Trophoblast cell (in vitro differentiated cells and primary cell): ENCODE data around the gene PDLIM4.

ENCODE experiments used
- DNase-seq, 2 donors: peaks; one replicate each; pipeline ENCODE4 v3.0.0-alpha.2; 2016
- H2AFZ ChIP-seq: 2 replicates; pipeline ENCODE4 v1.6.1; 2013; ENCODE audit warnings: low read length, moderate library complexity, mild to moderate bottlenecking; ENCODE audit not compliant: insufficient read depth, poor library complexity
- H2AK5ac ChIP-seq: 2 replicates; pipeline ENCODE4 v1.6.1; 2013; ENCODE audit warnings: mild to moderate bottlenecking, low read length
- H2BK120ac ChIP-seq: 2 replicates; pipeline ENCODE4 v1.6.1; 2013; ENCODE audit warnings: low read length, mild to moderate bottlenecking, moderate library complexity; ENCODE audit not compliant: insufficient read depth, poor library complexity
- H2BK12ac ChIP-seq: 2 replicates; pipeline ENCODE4 v1.6.1; 2013; ENCODE audit warnings: mild to moderate bottlenecking, low read length, moderate library complexity
- H2BK5ac ChIP-seq: 2 replicates; pipeline ENCODE4 v1.6.1; 2013; ENCODE audit warnings: low read length, low read depth, moderate library complexity, mild to moderate bottlenecking; ENCODE audit not compliant: poor library complexity
- H3K14ac ChIP-seq: 2 replicates; pipeline ENCODE4 v1.6.1; 2013; ENCODE audit warnings: mild to moderate bottlenecking, low read length
- H3K18ac ChIP-seq: 2 replicates; pipeline ENCODE4 v1.6.1; 2013; ENCODE audit warnings: mild to moderate bottlenecking, low read length
- H3K23ac ChIP-seq: 2 replicates; pipeline ENCODE4 v1.6.1; 2013; ENCODE audit warnings: low read length
- H3K27ac ChIP-seq: 2 replicates; pipeline ENCODE4 v1.5.1; 2013; ENCODE audit warnings: low read depth, mild to moderate bottlenecking, inconsistent platforms, low read length, moderate library complexity
- H3K27me3 ChIP-seq: 2 replicates; pipeline ENCODE4 v1.6.1; 2013; ENCODE audit warnings: inconsistent platforms, mild to moderate bottlenecking, low read length, moderate library complexity; ENCODE audit not compliant: insufficient read depth
- H3K36me3 ChIP-seq, 2 experiments: 1 replicate in 1 of 2; 2 replicates in 1 of 2; pipeline ENCODE4 v1.6.1; 2013; ENCODE audit warnings: low read length in 2 of 2, mild to moderate bottlenecking in 2 of 2, moderate library complexity in 1 of 2; ENCODE audit not compliant: insufficient read depth in 2 of 2, control insufficient read depth in 1 of 2
- H3K4ac ChIP-seq: 2 replicates; pipeline ENCODE4 v1.6.1; 2013; ENCODE audit warnings: low read depth, mild to moderate bottlenecking, low read length, moderate library complexity
- H3K4me1 ChIP-seq, 2 experiments: 1 replicate in 1 of 2; 2 replicates in 1 of 2; pipeline ENCODE4 v1.6.1; 2013; ENCODE audit warnings: low read length in 2 of 2, mild to moderate bottlenecking in 2 of 2, moderate library complexity in 1 of 2; ENCODE audit not compliant: insufficient read depth in 2 of 2, control insufficient read depth in 1 of 2
- H3K4me2 ChIP-seq: 2 replicates; pipeline ENCODE4 v1.6.1; 2013; ENCODE audit warnings: inconsistent platforms, mild to moderate bottlenecking, low read length, moderate library complexity
- H3K4me3 ChIP-seq: 2 replicates; pipeline ENCODE4 v1.5.1; 2013; ENCODE audit warnings: mild to moderate bottlenecking, low read depth, low read length, inconsistent platforms
- H3K79me1 ChIP-seq: one replicate; pipeline ENCODE4 v1.6.1; 2013; ENCODE audit warnings: low read length
- H3K79me2 ChIP-seq: 2 replicates; pipeline ENCODE4 v1.6.1; 2013; ENCODE audit warnings: low read length, mild to moderate bottlenecking; ENCODE audit not compliant: control insufficient read depth, insufficient read depth, poor library complexity
- H3K9ac ChIP-seq: 2 replicates; pipeline ENCODE4 v1.6.1; 2013; ENCODE audit warnings: mild to moderate bottlenecking, low read length
- H3K9me3 ChIP-seq: 2 replicates; pipeline ENCODE4 v1.6.1; 2013; ENCODE audit warnings: low read depth, mild to moderate bottlenecking, control low read depth, inconsistent platforms, low read length; ENCODE audit not compliant: insufficient read depth
- H4K12ac ChIP-seq: 2 replicates; pipeline ENCODE4 v1.6.1; 2013; ENCODE audit warnings: low read depth, mild to moderate bottlenecking, low read length, moderate library complexity
- H4K8ac ChIP-seq: 2 replicates; pipeline ENCODE4 v1.6.1; 2013; ENCODE audit warnings: low read depth, mild to moderate bottlenecking, low read length, moderate library complexity
- H4K91ac ChIP-seq: one replicate; pipeline ENCODE4 v1.6.1; 2013; ENCODE audit warnings: low read depth, mild to moderate bottlenecking, low read length, moderate library complexity
- WGBS: extraction: QIAGEN DNeasy Blood & Tissue Kit; methylation state at CpG from one replicate; pipeline ENCODE4 v1.1.7; 2013; ENCODE audit warnings: missing lambda C conversion rate; ENCODE audit not compliant: insufficient read length, insufficient coverage; ENCODE audit errors: extremely low coverage; 5-methylcytosine and 5-hydroxymethylcytosine counted together

Gene PDLIM4

GRCh38 chr5:132210944-132211343 is 46.6 kb upstream of the PDLIM4 start:
- no peak overlapping the region for H3K4ac ChIP-seq
- H3K4me3 ChIP-seq, result no peak overlapping the region
- H3K4me1 ChIP-seq, result peaks cover 2 to 3% of the 10 kb centered on the region in 2 experiments
- H3K79me2 ChIP-seq, result no peaks in the 10 kb centered on the region
- no peak for DNase-seq
- H4K8ac ChIP-seq, result no peak overlapping the region
- H3K4me2 ChIP-seq, result no peak overlapping the region
- H4K91ac ChIP-seq, result no peak overlapping the region
- H3K36me3 ChIP-seq, result peaks cover 10 to 14% of the 10 kb centered on the region in 2 experiments
- no peak overlapping the region for H2BK5ac ChIP-seq
- no peak overlapping the region for H2BK12ac ChIP-seq
- H2AK5ac ChIP-seq, result no peak overlapping the region
- no peak overlapping the region for H2BK120ac ChIP-seq
- H3K14ac ChIP-seq, result no peak overlapping the region
- H4K12ac ChIP-seq, result no peak overlapping the region
- no peak overlapping the region for H3K27ac ChIP-seq
- no peak overlapping the region for H3K9ac ChIP-seq
- no CpG with 5 or more reads among the region's 1 CpG for WGBS
- H2AFZ ChIP-seq, result no peak overlapping the region
- H3K79me1 ChIP-seq, result no peaks in the 10 kb centered on the region
- peaks cover 2% of the 10 kb centered on the region for H3K9me3 ChIP-seq
- no peaks in the 10 kb centered on the region for H3K27me3 ChIP-seq
- no peak overlapping the region for H3K18ac ChIP-seq
- H3K23ac ChIP-seq, result no peak overlapping the region

- no peak overlapping the region for H3K14ac ChIP-seq
- no peak overlapping the region for H2AFZ ChIP-seq
- H3K27ac ChIP-seq, result no peak overlapping the region
- H3K27me3 ChIP-seq, result no peaks in the 10 kb centered on the region
- no peak overlapping the region for H3K23ac ChIP-seq
- H3K9me3 ChIP-seq, result peaks cover 2% of the 10 kb centered on the region
- no peak overlapping the region for H2BK5ac ChIP-seq
- no peak overlapping the region for H2BK12ac ChIP-seq
- no peak overlapping the region for H4K91ac ChIP-seq
- no peak overlapping the region for H4K8ac ChIP-seq
- no peaks in the 10 kb centered on the region for H3K79me1 ChIP-seq
- WGBS, result no CpG with 5 or more reads among the region's 1 CpG
- peaks cover 10 to 14% of the 10 kb centered on the region in 2 experiments for H3K36me3 ChIP-seq
- no peak overlapping the region for H2BK120ac ChIP-seq
- DNase-seq, result no peak
- no peak overlapping the region for H2AK5ac ChIP-seq
- peaks cover 2 to 3% of the 10 kb centered on the region in 2 experiments for H3K4me1 ChIP-seq
- no peak overlapping the region for H3K18ac ChIP-seq
- no peaks in the 10 kb centered on the region for H3K79me2 ChIP-seq
- H4K12ac ChIP-seq, result no peak overlapping the region
- H3K4ac ChIP-seq, result no peak overlapping the region
- no peak overlapping the region for H3K4me3 ChIP-seq
- H3K4me2 ChIP-seq, result no peak overlapping the region
- H3K9ac ChIP-seq, result no peak overlapping the region
These were observed 45.7 kb upstream of the PDLIM4 start for GRCh38 chr5:132211787-132212186.

GRCh38 chr5:132213666-132214065 is 43.8 kb upstream of the PDLIM4 start:
- H4K8ac ChIP-seq, result no peak overlapping the region
- H3K36me3 ChIP-seq, result peaks cover 7 to 13% of the 10 kb centered on the region in 2 experiments
- H2BK12ac ChIP-seq, result no peak overlapping the region
- WGBS, result no CpG with 5 or more reads among the region's 7 CpGs
- H3K79me1 ChIP-seq, result no peaks in the 10 kb centered on the region
- H3K4me3 ChIP-seq, result no peak overlapping the region
- H3K27me3 ChIP-seq, result no peaks in the 10 kb centered on the region
- no peak overlapping the region for H2AK5ac ChIP-seq
- no peak overlapping the region for H3K18ac ChIP-seq
- no peak overlapping the region for H3K14ac ChIP-seq
- H3K4me1 ChIP-seq, result peaks cover 2 to 3% of the 10 kb centered on the region in 2 experiments
- H3K27ac ChIP-seq, result no peak overlapping the region
- no peak overlapping the region for H3K4me2 ChIP-seq
- H4K12ac ChIP-seq, result no peak overlapping the region
- no peak overlapping the region for H4K91ac ChIP-seq
- no peak overlapping the region for H3K4ac ChIP-seq
- no peak for DNase-seq
- H2BK5ac ChIP-seq, result no peak overlapping the region
- H3K23ac ChIP-seq, result no peak overlapping the region
- peaks cover 2% of the 10 kb centered on the region for H3K9me3 ChIP-seq
- H2BK120ac ChIP-seq, result no peak overlapping the region
- H2AFZ ChIP-seq, result no peak overlapping the region
- H3K79me2 ChIP-seq, result no peaks in the 10 kb centered on the region
- H3K9ac ChIP-seq, result no peak overlapping the region

GRCh38 chr5:132214491-132214890 is 43.0 kb upstream of the PDLIM4 start:
- H3K14ac ChIP-seq, result no peak overlapping the region
- no peaks in the 10 kb centered on the region for H3K79me2 ChIP-seq

More at GRCh38 chr5:132214491-132214890, 43.0 kb upstream of the PDLIM4 start:
- WGBS, result no CpG with 5 or more reads among the region's 4 CpGs
- no peaks in the 10 kb centered on the region for H3K27me3 ChIP-seq
- DNase-seq, result no peak
- H2AFZ ChIP-seq, result no peak overlapping the region
- no peak overlapping the region for H4K8ac ChIP-seq
- H3K9me3 ChIP-seq, result peaks cover 2% of the 10 kb centered on the region
- H2BK120ac ChIP-seq, result no peak overlapping the region
- H4K12ac ChIP-seq, result no peak overlapping the region
- H3K18ac ChIP-seq, result no peak overlapping the region
- no peak overlapping the region for H2AK5ac ChIP-seq
- no peak overlapping the region for H3K27ac ChIP-seq
- H3K36me3 ChIP-seq, result peaks cover 7 to 13% of the 10 kb centered on the region in 2 experiments
- H2BK5ac ChIP-seq, result no peak overlapping the region
- no peak overlapping the region for H3K23ac ChIP-seq
- no peak overlapping the region for H3K4me3 ChIP-seq
- no peaks in the 10 kb centered on the region for H3K79me1 ChIP-seq
- H3K9ac ChIP-seq, result no peak overlapping the region
- no peak overlapping the region for H4K91ac ChIP-seq
- no peak overlapping the region for H3K4me2 ChIP-seq
- peaks cover 2 to 3% of the 10 kb centered on the region in 2 experiments for H3K4me1 ChIP-seq
- H2BK12ac ChIP-seq, result no peak overlapping the region
- no peak overlapping the region for H3K4ac ChIP-seq
